Activated naive CD8-positive, alpha-beta T cell treated with anti-CD3 and anti-CD28 coated beads, Interleukin-2, amount 50 U/mL, for 24 hours (primary cell): ENCODE results near the gene ZNF860.

Experiments
- ATAC-seq: fragments of 150-1000 bp; cut with Tn5 transposase; one replicate; pipeline ENCODE4 v1.10.0; 2021
- DNase-seq: peaks from one replicate; pipeline ENCODE4 v3.0.0; 2021
- H3K27ac Mint-ChIP-seq: one replicate; pipeline ENCODE4 v1.8.0; 2021; ENCODE audit warnings: mild to moderate bottlenecking, mixed read lengths
- H3K27me3 Mint-ChIP-seq: one replicate; pipeline ENCODE4 v1.8.0; 2021; ENCODE audit warnings: mixed read lengths
- H3K36me3 Mint-ChIP-seq: one replicate; pipeline ENCODE4 v1.8.0; 2021; ENCODE audit warnings: low read depth, mixed read lengths
- H3K4me1 Mint-ChIP-seq: one replicate; pipeline ENCODE4 v1.8.0; 2021; ENCODE audit warnings: mixed read lengths
- H3K4me3 Mint-ChIP-seq: one replicate; pipeline ENCODE4 v1.8.0; 2021; ENCODE audit warnings: mild to moderate bottlenecking, moderate library complexity, mixed read lengths
- H3K9me3 Mint-ChIP-seq: one replicate; pipeline ENCODE4 v1.8.0; 2021; ENCODE audit warnings: mixed read lengths

ZNF860 gene

DNA sequence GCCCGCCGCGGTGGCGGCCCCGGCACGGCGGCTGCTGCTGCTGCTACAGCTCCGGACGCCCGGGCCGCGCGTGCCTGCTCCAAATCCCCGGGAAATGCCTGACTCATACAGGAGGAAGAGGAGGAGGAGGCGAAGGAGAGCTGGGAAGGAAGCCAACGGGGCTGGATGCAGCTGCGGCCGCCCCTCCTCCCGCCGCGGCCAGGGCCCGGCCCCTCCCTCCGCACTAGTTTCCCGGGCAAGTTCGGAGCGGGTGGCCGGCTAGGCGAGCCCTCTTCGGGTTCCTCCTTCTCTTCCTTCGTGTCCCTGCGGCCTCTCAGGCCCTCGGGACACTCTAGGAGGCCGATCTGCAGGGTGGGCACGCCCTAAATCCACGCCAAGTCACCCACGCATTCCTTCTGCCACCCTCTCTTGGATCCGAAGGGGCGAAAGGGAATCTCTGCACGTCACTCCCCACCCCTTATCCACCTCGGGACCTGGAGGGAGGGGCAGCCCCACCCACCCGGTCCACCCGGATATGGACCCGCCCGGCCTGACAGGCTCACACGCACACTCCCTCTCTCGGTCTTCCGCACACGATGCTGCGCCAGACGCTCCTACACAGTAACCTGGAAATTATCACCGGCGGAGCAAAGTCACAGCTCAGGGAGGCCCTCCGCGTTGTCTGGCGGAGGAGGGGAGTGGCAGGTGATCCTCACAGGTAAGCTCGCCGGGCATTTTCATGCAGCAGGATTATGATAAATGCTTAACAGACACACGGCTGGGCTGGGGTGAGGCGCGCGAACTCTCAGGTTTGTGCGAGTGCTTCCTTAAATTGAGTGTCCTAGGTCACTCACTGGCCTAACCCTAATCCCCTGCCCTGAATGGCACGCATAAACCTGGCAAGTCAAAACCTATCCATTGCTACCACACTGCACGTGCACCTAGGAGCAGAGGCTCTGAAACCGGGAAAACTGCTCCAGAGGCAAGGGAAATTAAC, at the start of gene ZNF860, which contains the start of gene OSBPL10:
Gene ZNF860 (plus strand): TSS at position 545 of the 976 bp plus-strand sequence. CDS start 7,330 bp downstream, outside the sequence.
Gene OSBPL10 (minus strand): TSS at position 57 of the 976 bp plus-strand sequence. CDS start 83 bp downstream, outside the sequence.
- H3K27ac Mint-ChIP-seq = peak within 1 kb of the TSS; percentile 51
- ATAC-seq (peak; percentile 60), DNase-seq (peak; percentile 21)
- H3K27me3 Mint-ChIP-seq = peaks cover 40% of the 10 kb centered on the region
- no peaks in the 10 kb centered on the region for H3K9me3 Mint-ChIP-seq
- H3K4me1 Mint-ChIP-seq = peaks cover 28% of the 10 kb centered on the region
- H3K4me3 Mint-ChIP-seq = peak within 1 kb of the TSS; percentile 81
- H3K36me3 Mint-ChIP-seq = peaks cover 2% of the 10 kb centered on the region

DNA sequence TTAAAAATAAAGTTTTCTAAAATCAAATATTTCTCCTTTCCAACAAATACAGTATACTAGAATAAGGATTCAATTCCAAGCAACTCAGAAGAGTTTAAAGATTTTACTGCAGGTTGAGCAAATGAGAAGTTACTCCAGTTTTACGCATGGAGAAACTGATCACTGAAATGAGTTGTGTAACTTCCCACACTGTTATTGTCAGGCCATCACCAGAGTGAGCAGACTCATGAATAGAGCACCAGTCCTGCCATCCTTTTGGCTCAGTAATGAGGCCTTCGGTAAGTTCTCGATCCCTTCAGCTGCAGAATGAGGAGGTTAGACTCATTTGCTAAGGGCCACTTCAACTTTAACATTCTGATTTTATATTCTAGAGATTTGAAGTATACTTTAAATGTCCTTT, 48.6 kb upstream of the ZNF860 start:
- no peak for DNase-seq
- no peaks in the 10 kb centered on the region for H3K9me3 Mint-ChIP-seq
- H3K4me1 Mint-ChIP-seq = peaks cover 27% of the 10 kb centered on the region
- H3K4me3 Mint-ChIP-seq = no peak overlapping the region
- ATAC-seq = no peak
- H3K36me3 Mint-ChIP-seq = no peaks in the 10 kb centered on the region
- H3K27ac Mint-ChIP-seq = no peak overlapping the region
- no peaks in the 10 kb centered on the region for H3K27me3 Mint-ChIP-seq

DNA sequence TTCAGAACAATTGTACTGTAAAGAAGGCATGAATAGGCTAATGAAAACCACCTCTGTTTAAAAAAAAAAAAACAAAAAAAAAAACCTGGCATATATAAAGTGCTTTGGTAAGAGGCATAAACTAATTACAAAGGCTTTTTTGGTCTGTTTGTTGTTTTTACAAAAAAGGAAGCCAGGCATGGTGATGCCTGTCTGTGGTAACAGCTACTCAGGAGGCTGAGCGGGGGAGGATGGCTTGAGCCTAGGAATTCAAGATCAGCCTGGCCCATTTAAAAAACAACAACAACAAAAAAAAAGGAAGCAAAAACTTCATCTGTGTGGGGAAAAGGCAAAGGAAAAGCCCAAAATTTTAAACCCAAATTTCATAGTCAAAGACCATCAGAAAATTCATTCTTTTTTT, 47.5 kb upstream of the ZNF860 start:
- ATAC-seq (no peak), DNase-seq (no peak)
- H3K4me1 Mint-ChIP-seq = peaks cover 19% of the 10 kb centered on the region
- H3K36me3 Mint-ChIP-seq = no peaks in the 10 kb centered on the region
- no peaks in the 10 kb centered on the region for H3K9me3 Mint-ChIP-seq
- H3K27ac Mint-ChIP-seq = no peak overlapping the region
- no peaks in the 10 kb centered on the region for H3K27me3 Mint-ChIP-seq
- no peak overlapping the region for H3K4me3 Mint-ChIP-seq

DNA sequence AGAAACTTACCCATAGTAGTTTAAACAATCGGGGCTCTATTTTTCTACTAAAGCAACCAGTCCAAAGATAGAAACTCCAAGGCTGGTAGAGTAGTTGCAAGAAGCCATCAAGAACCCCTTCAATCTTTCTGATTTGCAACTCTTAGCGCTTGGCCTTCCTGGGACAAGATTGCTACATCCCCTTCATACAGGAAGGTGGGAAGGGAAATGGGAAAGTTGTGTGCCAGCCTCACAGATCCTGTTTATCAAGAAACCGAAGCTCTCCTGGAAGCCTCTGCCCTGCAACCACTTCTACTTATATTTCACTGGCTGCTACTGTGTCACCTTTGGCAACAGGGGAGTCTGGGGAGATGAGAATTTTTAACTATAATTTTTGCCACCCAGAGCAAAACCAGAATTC, 46.7 kb upstream of the ZNF860 start:
- Mint-ChIP-seq H3K27ac (no peak overlapping the region), H3K27me3 (no peaks in the 10 kb centered on the region), H3K36me3 (no peaks in the 10 kb centered on the region), H3K4me1 (peaks cover 19% of the 10 kb centered on the region), H3K9me3 (no peaks in the 10 kb centered on the region), H3K4me3 (no peak overlapping the region)
- DNase-seq (no peak), ATAC-seq (no peak)

DNA sequence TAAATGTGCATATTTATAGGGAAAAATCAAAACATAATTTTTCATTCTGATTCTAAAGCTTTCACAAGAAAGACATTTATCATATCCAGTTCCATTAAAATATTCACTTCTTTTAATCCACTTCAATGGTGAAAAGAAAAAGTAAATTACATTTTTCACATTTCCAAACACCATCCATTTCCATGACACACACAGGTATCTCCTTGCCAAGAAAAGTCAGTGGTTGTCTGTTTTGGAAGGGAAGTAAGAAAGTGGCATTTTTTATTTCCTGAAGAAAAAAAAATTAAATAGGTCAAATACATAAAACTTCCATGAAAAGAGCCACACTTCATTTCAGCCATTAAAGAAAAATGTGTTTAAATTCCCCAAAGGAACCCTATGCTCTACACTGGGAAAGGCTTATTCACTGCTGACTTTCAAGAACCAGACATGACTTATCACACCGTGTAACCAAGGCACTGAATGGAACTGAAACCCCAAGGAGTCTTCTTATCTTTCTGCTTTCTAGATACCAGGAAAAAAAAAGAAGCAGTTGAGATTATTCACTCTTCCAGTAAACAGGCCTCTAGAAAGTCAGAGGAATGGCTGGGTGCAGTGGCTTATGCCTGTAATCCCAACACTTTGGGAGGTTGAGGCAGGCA, 45.0 kb upstream of the ZNF860 start:
- H3K27me3 Mint-ChIP-seq = no peaks in the 10 kb centered on the region
- H3K4me1 Mint-ChIP-seq = peaks cover 14% of the 10 kb centered on the region
- ATAC-seq = peak; percentile 43
- no peak overlapping the region for H3K4me3 Mint-ChIP-seq
- H3K27ac Mint-ChIP-seq = no peak overlapping the region
- H3K9me3 Mint-ChIP-seq = no peaks in the 10 kb centered on the region
- DNase-seq = no peak
- H3K36me3 Mint-ChIP-seq = no peaks in the 10 kb centered on the region

DNA sequence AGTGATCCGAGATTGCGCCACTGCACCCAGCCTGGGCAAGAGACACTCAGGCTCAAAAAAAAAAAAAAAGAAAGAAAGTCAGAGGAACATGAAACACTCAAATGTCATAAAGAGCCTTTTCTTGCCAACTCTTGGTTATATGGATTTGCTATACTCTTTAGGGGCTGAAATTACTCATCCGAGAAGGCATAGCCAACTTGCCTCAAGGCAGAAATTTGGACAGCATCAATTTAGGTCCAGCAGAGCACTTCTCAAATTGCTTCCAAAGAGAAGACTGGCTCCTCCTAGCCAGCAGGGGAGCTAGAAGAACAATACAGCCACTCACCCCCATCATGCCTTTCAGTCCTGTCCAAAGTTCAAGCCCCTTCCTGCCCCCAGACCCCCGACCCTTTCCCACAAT, 44.3 kb upstream of the ZNF860 start:
- no peak for DNase-seq
- no peaks in the 10 kb centered on the region for H3K9me3 Mint-ChIP-seq
- no peaks in the 10 kb centered on the region for H3K27me3 Mint-ChIP-seq
- H3K4me1 Mint-ChIP-seq = peaks cover 14% of the 10 kb centered on the region
- H3K4me3 Mint-ChIP-seq = no peak overlapping the region
- no peak overlapping the region for H3K27ac Mint-ChIP-seq
- ATAC-seq = no peak
- no peaks in the 10 kb centered on the region for H3K36me3 Mint-ChIP-seq

DNA sequence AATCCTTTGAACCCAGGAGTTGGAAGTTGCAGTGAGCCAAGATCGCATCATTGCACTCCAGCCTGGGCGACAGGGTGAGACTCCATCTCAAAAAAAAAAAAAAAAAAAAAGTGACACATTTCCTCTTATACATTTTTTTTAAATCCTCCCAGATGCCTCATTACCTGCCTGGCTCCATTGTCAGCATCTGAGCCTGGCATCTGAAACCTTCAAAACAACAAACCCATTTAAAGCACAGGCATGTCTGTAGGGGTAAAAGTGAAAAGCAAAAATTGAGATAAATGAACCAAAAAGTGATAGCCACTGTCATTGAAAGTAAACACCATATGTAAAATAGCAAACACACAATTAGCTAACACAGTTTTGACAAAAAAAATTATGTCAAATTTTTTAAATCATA, 39.1 kb upstream of the ZNF860 start:
- ATAC-seq (no peak), DNase-seq (no peak)
- Mint-ChIP-seq H3K4me1 (peaks cover 12% of the 10 kb centered on the region), H3K36me3 (peaks cover 2% of the 10 kb centered on the region), H3K27ac (no peak overlapping the region), H3K9me3 (peaks cover 6% of the 10 kb centered on the region), H3K27me3 (no peaks in the 10 kb centered on the region), H3K4me3 (no peak overlapping the region)

DNA sequence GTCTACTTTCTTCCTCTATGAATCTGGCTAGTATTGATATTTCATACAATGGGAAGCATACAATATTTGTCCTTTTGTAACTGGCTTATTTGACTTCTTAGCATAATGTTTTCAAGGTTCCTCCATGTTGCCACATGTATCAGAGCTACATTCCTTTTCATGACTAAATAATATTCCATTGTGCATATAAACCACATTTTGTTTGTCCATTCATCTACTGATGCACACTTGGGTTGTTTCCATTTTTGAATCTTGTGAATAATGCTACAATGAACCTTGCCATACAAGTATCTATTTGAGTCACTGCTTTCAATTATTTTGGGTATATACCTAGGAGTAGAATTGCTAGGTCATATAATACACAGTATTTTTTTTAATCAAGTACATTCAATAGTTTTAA, 38.5 kb upstream of the ZNF860 start:
- no peak for DNase-seq
- ATAC-seq = no peak
- Mint-ChIP-seq H3K27ac (no peak overlapping the region), H3K9me3 (peaks cover 6% of the 10 kb centered on the region), H3K27me3 (no peaks in the 10 kb centered on the region), H3K4me1 (peaks cover 15% of the 10 kb centered on the region), H3K36me3 (peaks cover 2% of the 10 kb centered on the region), H3K4me3 (no peak overlapping the region)

DNA sequence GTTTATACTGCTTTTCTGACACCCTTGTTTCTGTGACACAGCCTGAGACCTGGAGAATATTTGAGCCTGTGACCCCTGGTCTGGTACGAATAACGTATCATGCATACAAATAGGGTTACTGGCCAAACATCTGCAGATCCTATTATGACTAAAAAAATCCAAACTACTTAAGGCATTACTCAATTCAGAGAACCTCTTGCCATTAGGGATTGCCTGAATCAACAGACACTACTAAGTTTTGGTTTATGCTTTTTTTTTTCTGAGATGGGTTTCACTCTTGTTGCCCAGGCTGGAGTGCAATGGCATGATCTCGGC, 35.9 kb upstream of the ZNF860 start:
- peaks cover 15% of the 10 kb centered on the region for H3K4me1 Mint-ChIP-seq
- no peak for ATAC-seq
- no peak overlapping the region for H3K4me3 Mint-ChIP-seq
- H3K36me3 Mint-ChIP-seq = peaks cover 2% of the 10 kb centered on the region
- no peaks in the 10 kb centered on the region for H3K27me3 Mint-ChIP-seq
- DNase-seq = no peak
- peaks cover 6% of the 10 kb centered on the region for H3K9me3 Mint-ChIP-seq
- peak overlapping the region; percentile 69 for H3K27ac Mint-ChIP-seq

DNA sequence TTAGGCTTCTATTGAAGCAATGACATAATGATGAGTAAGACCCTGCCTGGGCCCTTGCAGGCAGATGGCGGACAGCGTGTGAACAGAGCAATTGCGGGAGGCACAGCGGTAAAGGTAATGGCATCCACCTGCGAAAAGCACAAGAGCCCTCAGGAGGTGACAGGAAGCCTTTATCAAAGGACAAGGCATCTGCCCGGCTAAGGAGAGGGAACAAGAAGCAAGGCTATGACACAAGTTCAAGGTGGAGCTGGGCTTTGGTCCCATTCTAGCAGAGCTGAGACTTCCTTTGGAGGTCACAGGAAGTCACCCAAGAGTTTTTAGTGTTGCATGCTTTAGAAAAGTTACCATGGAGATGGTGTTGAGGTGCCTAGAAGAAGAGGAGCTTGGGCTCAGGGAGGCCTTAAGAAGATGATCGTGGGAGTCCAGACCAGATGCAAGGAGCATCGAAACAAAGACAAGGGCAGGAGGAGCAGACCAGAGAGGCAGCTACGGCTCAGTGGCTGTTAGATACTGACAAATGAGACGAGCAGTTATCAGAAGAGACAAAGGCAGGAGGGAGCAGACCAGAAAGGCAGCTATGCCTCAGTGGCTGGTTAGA, 35.0 kb upstream of the ZNF860 start:
- Mint-ChIP-seq H3K27me3 (no peaks in the 10 kb centered on the region), H3K36me3 (peaks cover 2% of the 10 kb centered on the region), H3K9me3 (peaks cover 6% of the 10 kb centered on the region), H3K4me3 (no peak overlapping the region), H3K4me1 (peaks cover 15% of the 10 kb centered on the region), H3K27ac (peak overlapping the region; percentile 10)
- DNase-seq (no peak), ATAC-seq (no peak)

DNA sequence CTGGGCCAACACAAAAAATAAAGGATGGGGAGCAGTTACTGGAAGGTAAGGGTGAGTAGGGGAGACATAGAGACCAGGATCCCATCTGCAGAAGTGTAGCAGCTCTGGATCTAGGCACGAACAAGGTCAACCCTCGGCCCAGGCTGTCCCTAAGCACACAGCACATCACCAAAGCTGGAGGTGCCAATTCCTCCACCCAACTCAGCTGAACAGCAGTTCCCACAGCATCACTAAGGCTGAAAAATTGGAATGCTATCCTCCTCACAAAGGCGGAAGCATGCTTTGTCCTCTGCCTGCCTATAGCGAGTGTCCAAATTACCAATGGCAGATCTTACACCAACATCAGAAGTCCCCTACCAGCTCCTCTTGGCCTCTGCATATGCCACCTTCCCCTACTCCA, 34.4 kb upstream of the ZNF860 start:
- DNase-seq (no peak), ATAC-seq (no peak)
- Mint-ChIP-seq H3K36me3 (peaks cover 2% of the 10 kb centered on the region), H3K27me3 (no peaks in the 10 kb centered on the region), H3K4me1 (peaks cover 16% of the 10 kb centered on the region), H3K4me3 (no peak overlapping the region), H3K27ac (peak overlapping the region; percentile 25), H3K9me3 (peaks cover 6% of the 10 kb centered on the region)

DNA sequence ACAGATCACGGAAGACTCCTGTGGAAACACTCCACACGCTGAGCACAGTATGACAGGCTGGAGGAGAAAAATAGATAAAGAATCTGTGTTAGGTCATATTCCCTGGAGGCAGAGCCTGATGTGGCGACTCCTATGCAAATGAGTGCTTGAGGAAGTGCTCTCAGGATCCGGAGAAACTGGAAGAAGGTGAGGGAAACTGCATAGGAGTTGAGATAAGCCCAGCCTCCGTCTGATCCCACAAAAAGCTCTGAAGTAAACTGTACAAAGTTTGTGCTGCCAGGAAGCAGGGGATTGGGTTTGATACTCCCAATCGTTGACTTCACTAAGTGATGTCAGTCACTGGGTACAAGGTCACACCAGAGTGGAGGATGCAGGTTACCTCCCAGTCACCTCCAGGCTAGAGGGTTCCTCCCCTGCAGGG, 33.9 kb upstream of the ZNF860 start:
- Mint-ChIP-seq H3K27ac (peak overlapping the region; percentile 25), H3K4me1 (peaks cover 19% of the 10 kb centered on the region), H3K9me3 (peaks cover 4% of the 10 kb centered on the region), H3K27me3 (no peaks in the 10 kb centered on the region), H3K4me3 (no peak overlapping the region), H3K36me3 (peaks cover 2% of the 10 kb centered on the region)
- DNase-seq (no peak), ATAC-seq (no peak)

DNA sequence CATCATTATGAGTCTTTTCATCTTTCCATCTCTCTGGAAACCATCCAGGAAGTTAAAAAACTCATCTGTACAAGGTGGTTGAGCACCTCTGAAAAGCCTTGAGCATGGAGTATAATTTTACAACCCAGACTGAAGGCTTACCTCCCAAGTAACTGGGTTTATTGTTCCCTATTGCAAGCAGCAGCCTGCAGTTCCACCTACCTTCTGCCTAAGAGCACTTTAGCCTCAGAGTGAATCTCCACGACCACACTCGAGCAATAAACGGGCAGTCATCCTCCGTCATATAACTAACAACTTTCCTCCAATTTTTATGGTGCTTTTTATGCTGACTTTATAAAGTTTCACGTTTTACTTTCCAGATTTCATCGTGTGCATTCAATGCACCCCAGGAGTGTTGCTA, 33.3 kb upstream of the ZNF860 start:
- H3K9me3 Mint-ChIP-seq = no peaks in the 10 kb centered on the region
- peaks cover 19% of the 10 kb centered on the region for H3K4me1 Mint-ChIP-seq
- H3K36me3 Mint-ChIP-seq = no peaks in the 10 kb centered on the region
- H3K4me3 Mint-ChIP-seq = no peak overlapping the region
- DNase-seq = no peak
- no peak for ATAC-seq
- no peak overlapping the region for H3K27ac Mint-ChIP-seq
- no peaks in the 10 kb centered on the region for H3K27me3 Mint-ChIP-seq

DNA sequence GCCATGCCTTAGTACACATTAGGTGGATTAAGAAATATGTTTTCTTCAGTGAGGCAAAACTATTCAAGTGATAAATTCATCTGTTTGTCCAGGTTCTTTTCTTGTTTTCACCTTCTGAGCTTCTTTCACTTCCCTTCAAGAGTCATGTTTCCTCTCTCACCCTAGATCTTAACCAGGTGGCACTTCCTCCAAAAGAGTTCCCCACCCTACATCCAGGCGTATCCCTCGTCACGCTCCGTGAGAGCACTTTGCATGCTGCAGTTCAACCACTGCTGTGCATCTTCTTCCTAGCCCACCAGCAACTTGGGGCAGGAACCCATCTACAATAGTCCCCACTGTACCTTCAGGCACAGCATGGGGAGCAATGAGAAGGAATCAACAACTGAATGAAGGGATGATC, 29.3 kb upstream of the ZNF860 start:
- H3K9me3 Mint-ChIP-seq = peaks cover 18% of the 10 kb centered on the region
- H3K4me1 Mint-ChIP-seq = peaks cover 7% of the 10 kb centered on the region
- H3K36me3 Mint-ChIP-seq = peaks cover 4% of the 10 kb centered on the region
- DNase-seq (no peak), ATAC-seq (peak; percentile 40)
- H3K4me3 Mint-ChIP-seq = no peak overlapping the region
- H3K27me3 Mint-ChIP-seq = no peaks in the 10 kb centered on the region
- H3K27ac Mint-ChIP-seq = no peak overlapping the region

DNA sequence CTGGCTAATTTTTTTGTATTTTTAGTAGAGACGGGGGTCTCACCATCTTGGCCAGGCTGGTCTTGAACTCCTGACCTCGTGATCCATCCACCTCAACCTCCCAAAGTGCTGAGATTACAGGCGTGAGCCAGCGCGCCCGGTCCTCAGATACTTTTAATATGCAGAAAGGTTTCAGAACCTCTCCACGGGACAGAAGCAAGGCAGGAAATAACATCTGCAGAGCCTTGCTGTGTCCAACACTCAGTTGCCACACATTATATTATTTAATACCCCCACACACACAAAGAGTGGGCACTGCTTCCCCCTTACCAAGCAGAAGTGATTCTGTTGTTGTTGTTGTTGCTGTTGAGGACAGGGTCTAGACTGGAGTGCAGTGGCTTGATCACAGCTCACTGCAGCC, 28.5 kb upstream of the ZNF860 start:
- H3K36me3 Mint-ChIP-seq = peaks cover 4% of the 10 kb centered on the region
- no peak overlapping the region for H3K4me3 Mint-ChIP-seq
- DNase-seq (no peak), ATAC-seq (no peak)
- H3K27me3 Mint-ChIP-seq = no peaks in the 10 kb centered on the region
- H3K4me1 Mint-ChIP-seq = peaks cover 4% of the 10 kb centered on the region
- H3K9me3 Mint-ChIP-seq = peaks cover 18% of the 10 kb centered on the region
- H3K27ac Mint-ChIP-seq = no peak overlapping the region
